ENCODE measurements around the gene CALML6. TPM values are rescaled to one million over a fixed set of nuclear protein-coding genes. Genes with fewer than 3 reads are reported as not detected.

The CALML6 gene
- total and polyA plus RNA-seq, 2 of the 8 experiments (the other 6 are each of a cell fraction or from before 2014, with no cell fraction given), result 0.54 to 1.3 TPM

DNA sequence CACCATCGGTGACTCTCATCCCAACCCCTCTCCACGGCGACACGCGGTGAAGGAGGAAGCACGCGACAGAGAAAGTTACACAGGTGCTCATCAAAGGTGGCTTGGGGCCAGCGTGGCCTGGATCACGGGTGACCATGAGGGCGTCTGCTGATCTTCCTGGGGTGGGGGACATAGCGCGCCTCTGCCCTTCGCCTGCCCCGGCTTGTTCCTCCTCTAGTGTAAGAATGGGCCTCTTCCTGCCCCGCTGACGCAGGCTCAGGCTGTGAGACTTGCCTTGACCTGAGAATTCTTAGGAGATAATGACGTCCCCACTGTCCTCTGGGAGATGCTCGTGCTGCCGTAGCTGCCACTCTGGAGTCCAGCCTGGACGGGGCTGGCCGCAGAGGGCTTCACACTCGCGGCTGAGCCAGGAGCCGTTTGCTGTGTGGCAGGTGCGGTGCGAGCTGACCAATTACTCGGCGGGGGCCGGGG is 43.0 kb downstream of the CALML6 start:
- Histone ChIP-seq H3K56ac (replicated peaks; ENCODE audit: insufficient read length, low read depth, low read length) (no peak overlapping the region), H4K5ac (ENCODE audit: insufficient read length, low read depth, low read length) (no peak overlapping the region), H2AFZ (ENCODE audit: low read length) (no peak overlapping the region), H2BK12ac (ENCODE audit: low read depth, low read length) (no peak overlapping the region), H3K36me3 (ENCODE audit: control insufficient read depth in 2 of 4, insufficient read depth in 4 of 4, low read length in 3 of 4) (no peaks in the 10 kb centered on the region), H2BK20ac (ENCODE audit: low read length) (no peak overlapping the region), H3K23me2 (ENCODE audit: low read depth, low read length) (no peaks in the 10 kb centered on the region; the same call in 1 of the 2 replicates), H3K9ac (replicated peaks in 1 of 4; ENCODE audit: extremely low read depth in 1 of 4, low read depth in 3 of 4, low read length in 3 of 4) (no peak overlapping the region), H3K27ac (ENCODE audit: low read depth, low read length) (no peak overlapping the region), H2BK120ac (replicated peaks; ENCODE audit: low read depth, low read length) (no peak overlapping the region), H3K14ac (ENCODE audit: insufficient read length) (no peak overlapping the region), H3K79me2 (ENCODE audit: control insufficient read depth in 1 of 2, insufficient read depth in 2 of 2, low read length in 2 of 2) (no peaks in the 10 kb centered on the region), H3K4ac (replicated peaks; ENCODE audit: insufficient read length, low read depth, low read length) (no peak overlapping the region), H3K79me1 (ENCODE audit: low read depth, low read length) (no peaks in the 10 kb centered on the region), H2AK5ac (ENCODE audit: low read depth, low read length) (no peak overlapping the region), H3K4me2 (ENCODE audit: insufficient read depth in 1 of 2, low read depth in 2 of 2, low read length in 2 of 2) (no peak overlapping the region), H3K4me1 (replicated peaks in 1 of 4; ENCODE audit: control insufficient read depth in 3 of 4, insufficient read depth in 4 of 4, low read length in 3 of 4) (peaks cover 0 to 12% (median 10%) of the 10 kb centered on the region in 4 experiments; a peak in 6 of 7 replicates), H4K8ac (ENCODE audit: extremely low read depth, insufficient read depth, low read length) (no peak overlapping the region; the same call in 1 of the 2 replicates), H2BK15ac (ENCODE audit: low read length) (no peak overlapping the region), H2BK5ac (ENCODE audit: low read depth, low read length) (no peak overlapping the region), H3K9me3 (ENCODE audit: insufficient read depth in 2 of 2, low read depth in 1 of 2, low read length in 1 of 2) (peaks cover 0 to 5% of the 10 kb centered on the region in 2 experiments; a peak in 1 of 4 replicates), H3K4me3 (ENCODE audit: extremely low read depth in 1 of 4, insufficient read depth in 2 of 4, low read depth in 3 of 4, low read length in 4 of 4) (no peak overlapping the region), H3K23ac (ENCODE audit: insufficient read length) (no peak overlapping the region), H3K18ac (ENCODE audit: extremely low read depth, low read length) (no peak overlapping the region), H4K91ac (replicated peaks; ENCODE audit: insufficient read length, low read length) (peak overlapping the region; percentile 12), H3K27me3 (replicated peaks in 1 of 4; ENCODE audit: control insufficient read depth in 3 of 4, extremely low read depth in 1 of 4, insufficient read depth in 3 of 4, low read length in 3 of 4) (no peaks in the 10 kb centered on the region; a peak in 1 of 7 replicates), H4K20me1 (replicated peaks in 1 of 2; ENCODE audit: control insufficient read depth in 1 of 2, insufficient read depth in 2 of 2, low read length in 2 of 2) (peaks cover 0 to 1% of the 10 kb centered on the region in 2 experiments)
- ChIA-PET CTCF (ENCODE audit: partially characterized antibody) (interaction anchor here (1.0 to 15.6 kb wide), 3 partner anchors 13 to 209 kb away, joined by 3 to 249 read pairs (median 64); no protein-coding TSS in a partner anchor), POLR2A (ENCODE audit: partially characterized antibody) (interaction anchor here (1.0 kb wide), 1 partner anchor 8 kb away, joined by 6 read pairs; no protein-coding TSS in a partner anchor)
- DNase-seq (ENCODE audit: low read depth in 1 of 2, low spot score in 2 of 2) (no peak), FAIRE-seq (no peak)
- 95% methylated on average over 25 of the region's 29 CpGs; no CpG with 5 or more reads in 1 of the 2 experiments for WGBS, 2 experiments (ENCODE audit: extremely low coverage in 1 of 2, insufficient coverage in 1 of 2, insufficient read length in 1 of 2, insufficient replicate concordance in 2 of 2, low coverage in 1 of 2, low lambda C conversion rate in 2 of 2, missing lambda C conversion rate in 1 of 2)
- no peak for TF ChIP-seq EZH2 (IDR thresholded peaks at IDR 0.05; ENCODE audit: low read depth, low read length, severe bottlenecking)
- TF ChIP-seq ASH2L (IDR thresholded peaks at IDR 0.05; ENCODE audit: low read length), result no peak
- no peak for TF ChIP-seq BRCA1 (IDR thresholded peaks at IDR 0.05; ENCODE audit: low read depth, low read length)
- TF ChIP-seq POU5F1 (IDR thresholded peaks at IDR 0.05; ENCODE audit: low read depth, low read length), result no peak
- TF ChIP-seq, protein P1, sequence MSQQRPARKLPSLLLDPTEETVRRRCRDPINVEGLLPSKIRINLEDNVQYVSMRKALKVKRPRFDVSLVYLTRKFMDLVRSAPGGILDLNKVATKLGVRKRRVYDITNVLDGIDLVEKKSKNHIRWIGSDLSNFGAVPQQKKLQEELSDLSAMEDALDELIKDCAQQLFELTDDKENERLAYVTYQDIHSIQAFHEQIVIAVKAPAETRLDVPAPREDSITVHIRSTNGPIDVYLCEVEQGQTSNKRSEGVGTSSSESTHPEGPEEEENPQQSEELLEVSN (IDR thresholded peaks at IDR 0.05), result no peak
- no peak for TF ChIP-seq SP1 (IDR thresholded peaks at IDR 0.05; ENCODE audit: low read depth, low read length)
- no peak for TF ChIP-seq EGR1 (IDR thresholded peaks at IDR 0.05; ENCODE audit: borderline replicate concordance, low read depth, low read length)
- TF ChIP-seq SRF (IDR thresholded peaks at IDR 0.05; ENCODE audit: low read depth, low read length), result no peak
- TF ChIP-seq CBX8 (IDR thresholded peaks at IDR 0.05; ENCODE audit: borderline replicate concordance, low read depth, low read length), result no peak
- TF ChIP-seq SUZ12 (IDR thresholded peaks at IDR 0.05; ENCODE audit: low read length), result no peak
- TF ChIP-seq, protein P2, sequence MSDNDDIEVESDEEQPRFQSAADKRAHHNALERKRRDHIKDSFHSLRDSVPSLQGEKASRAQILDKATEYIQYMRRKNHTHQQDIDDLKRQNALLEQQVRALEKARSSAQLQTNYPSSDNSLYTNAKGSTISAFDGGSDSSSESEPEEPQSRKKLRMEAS (IDR thresholded peaks at IDR 0.05), result no peak
- TF ChIP-seq RFX5 (IDR thresholded peaks at IDR 0.05; ENCODE audit: borderline replicate concordance, low read depth, low read length), result no peak
- no peak for TF ChIP-seq CHD1 (IDR thresholded peaks at IDR 0.05; ENCODE audit: low read depth, low read length)
- no peak for TF ChIP-seq HDAC6 (IDR thresholded peaks at IDR 0.05; ENCODE audit: low read depth, low read length)
